HG03139 (cell line): Measurements from ENCODE around the gene CLDN12.
A peak's percentile ranks its signal among the peaks of the same experiment; 100 is the strongest.

ENCODE experiments used
- ATAC-seq: cut with Tn5 transposase; IDR thresholded peaks from one replicate; pipeline ENCODE4 v1.9.1; 2021; ENCODE audit not compliant: unreplicated experiment

Gene CLDN12

GRCh38 chr7:90403174-90404113 is at the start of gene CLDN12:
Gene CLDN12, plus strand, starts transcription at chr7:90403461. Its CDS starts 9,216 bp downstream, at chr7:90412677.
- ATAC-seq: peak; percentile 95

- no peak for ATAC-seq
These were observed 19.8 kb upstream of the CLDN12 start for GRCh38 chr7:90383422-90383821.

- no peak for ATAC-seq
These were observed 19.4 kb upstream of the CLDN12 start for GRCh38 chr7:90383861-90384260.

- no peak for ATAC-seq
These were observed 18.8 kb upstream of the CLDN12 start for GRCh38 chr7:90384433-90384832.

GRCh38 chr7:90387470-90388240 is 15.6 kb upstream of the CLDN12 start:
- ATAC-seq: no peak

GRCh38 chr7:90390926-90391325 is 12.3 kb upstream of the CLDN12 start:
- ATAC-seq: no peak

GRCh38 chr7:90391488-90391887 is 11.8 kb upstream of the CLDN12 start:
- ATAC-seq: no peak

- no peak for ATAC-seq
These were observed 6.8 kb upstream of the CLDN12 start for GRCh38 chr7:90396420-90396819.

GRCh38 chr7:90401989-90402388 is 1.3 kb upstream of the CLDN12 start:
- no peak for ATAC-seq

GRCh38 chr7:90402785-90403173 is 482 bp upstream of the CLDN12 start:
- ATAC-seq: no peak

GRCh38 chr7:90404777-90405176 is 1.5 kb downstream of the CLDN12 start:
- no peak for ATAC-seq

- no peak for ATAC-seq
These were observed 4.2 kb downstream of the CLDN12 start for GRCh38 chr7:90407484-90407821.

- ATAC-seq: no peak
These were observed 4.9 kb downstream of the CLDN12 start for GRCh38 chr7:90408142-90408541.

GRCh38 chr7:90409667-90410066 is 6.4 kb downstream of the CLDN12 start:
- no peak for ATAC-seq

GRCh38 chr7:90411510-90411909 is 8.2 kb downstream of the CLDN12 start:
- no peak for ATAC-seq

- no peak for ATAC-seq
These were observed 9.4 kb downstream of the CLDN12 start for GRCh38 chr7:90412458-90413184.

- no peak for ATAC-seq
These were observed 9.9 kb downstream of the CLDN12 start for GRCh38 chr7:90413185-90413528.

- no peak for ATAC-seq
These were observed 18.4 kb downstream of the CLDN12 start for GRCh38 chr7:90421651-90422050.

GRCh38 chr7:90424720-90425119 is 21.5 kb downstream of the CLDN12 start:
- ATAC-seq: peak; percentile 64

GRCh38 chr7:90425376-90425775 is 22.1 kb downstream of the CLDN12 start:
- ATAC-seq: no peak

GRCh38 chr7:90430614-90431460 is 27.6 kb downstream of the CLDN12 start:
- ATAC-seq: no peak
